H9 (cell line): ENCODE measurements around the gene RAB39A. TPM values are rescaled to one million over a fixed set of nuclear protein-coding genes. Genes with fewer than 3 reads are reported as not detected.
"Not testable (repeated sequence)": the region's sequence is repeated elsewhere in the genome, so short reads cannot be mapped to it uniquely, and the experiment has no call there.

ENCODE experiments used
- DNase-seq: peaks from one replicate; pipeline ENCODE4 v3.0.0-alpha.2; 2017
- H2AFZ ChIP-seq: one replicate; pipeline ENCODE4 v1.6.1; 2013; ENCODE audit warnings: mild to moderate bottlenecking, low read length, control low read depth, moderate library complexity
- H2AK5ac ChIP-seq: 2 replicates; pipeline ENCODE4 v1.6.1; 2013; ENCODE audit warnings: low read length, control low read depth, mixed read lengths; ENCODE audit not compliant: insufficient read length
- H2BK120ac ChIP-seq: one replicate; pipeline ENCODE4 v1.6.1; 2013; ENCODE audit warnings: low read depth, mild to moderate bottlenecking, low read length, control low read depth, inconsistent platforms; ENCODE audit not compliant: poor library complexity, severe bottlenecking
- H2BK12ac ChIP-seq: 2 replicates; pipeline ENCODE4 v1.6.1; 2013; ENCODE audit warnings: low read length, control low read depth, mixed read lengths, low read depth; ENCODE audit not compliant: insufficient read length
- H2BK15ac ChIP-seq: 2 replicates; pipeline ENCODE4 v1.6.1; 2013; ENCODE audit warnings: low read depth, low read length, control low read depth
- H2BK20ac ChIP-seq: one replicate; pipeline ENCODE4 v1.6.1; 2013; ENCODE audit warnings: low read depth, mild to moderate bottlenecking, low read length, control low read depth, inconsistent platforms; ENCODE audit not compliant: poor library complexity, severe bottlenecking
- H2BK5ac ChIP-seq: 2 replicates; pipeline ENCODE4 v1.6.1; 2013; ENCODE audit warnings: low read length, control low read depth, mixed read lengths; ENCODE audit not compliant: insufficient read length
- H3K14ac ChIP-seq: 2 replicates; pipeline ENCODE4 v1.6.1; 2013; ENCODE audit warnings: low read length, control low read depth; ENCODE audit not compliant: insufficient read depth
- H3K18ac ChIP-seq: 2 replicates; pipeline ENCODE4 v1.6.1; 2013; ENCODE audit warnings: low read depth, mild to moderate bottlenecking, mixed read lengths, low read length, control low read depth; ENCODE audit not compliant: insufficient read length
- H3K23ac ChIP-seq: 2 replicates; pipeline ENCODE4 v1.6.1; 2013; ENCODE audit warnings: low read length, control low read depth, mixed read lengths, low read depth; ENCODE audit not compliant: insufficient read length
- H3K23me2 ChIP-seq: 2 replicates; pipeline ENCODE4 v1.6.1; 2013; ENCODE audit warnings: low read depth, mild to moderate bottlenecking, mixed read lengths, low read length, control low read depth; ENCODE audit not compliant: insufficient read length, poor library complexity, severe bottlenecking
- H3K27ac ChIP-seq: 2 replicates; pipeline ENCODE4 v1.5.1; 2013; ENCODE audit warnings: low read length, control low read depth, mixed read lengths, low read depth; ENCODE audit not compliant: insufficient read length
- H3K27me3 ChIP-seq: 2 replicates; pipeline ENCODE4 v1.6.1; 2013; ENCODE audit warnings: low read length, control low read depth, inconsistent platforms; ENCODE audit not compliant: insufficient read depth
- H3K4ac ChIP-seq: 2 replicates; pipeline ENCODE4 v1.6.1; 2013; ENCODE audit warnings: low read depth, mild to moderate bottlenecking, control low read depth, inconsistent platforms, low read length, moderate library complexity
- H3K4me1 ChIP-seq: 2 replicates; pipeline ENCODE4 v1.6.1; 2013; ENCODE audit warnings: low read length, control low read depth, inconsistent platforms; ENCODE audit not compliant: insufficient read depth
- H3K4me2 ChIP-seq: 2 replicates; pipeline ENCODE4 v1.6.1; 2013; ENCODE audit warnings: low read length, control low read depth, mixed read lengths; ENCODE audit not compliant: insufficient read length, insufficient read depth
- H3K56ac ChIP-seq: 2 replicates; pipeline ENCODE4 v1.6.1; 2013; ENCODE audit warnings: low read depth, mild to moderate bottlenecking, mixed read lengths, low read length, control low read depth; ENCODE audit not compliant: insufficient read length
- H3K79me1 ChIP-seq: 2 replicates; pipeline ENCODE4 v1.6.1; 2013; ENCODE audit warnings: low read depth, mild to moderate bottlenecking, moderate library complexity, low read length, control low read depth, inconsistent platforms; ENCODE audit not compliant: insufficient read depth, poor library complexity, severe bottlenecking
- H3K79me2 ChIP-seq: 2 replicates; pipeline ENCODE4 v1.6.1; 2013; ENCODE audit warnings: low read length, control low read depth, inconsistent platforms; ENCODE audit not compliant: insufficient read depth
- H3K9ac ChIP-seq: 2 replicates; pipeline ENCODE4 v1.6.1; 2013; ENCODE audit warnings: low read length, control low read depth, mixed read lengths; ENCODE audit not compliant: insufficient read length; ENCODE audit errors: extremely low read depth
- H3K9me3 ChIP-seq: one replicate; pipeline ENCODE4 v1.6.1; 2013; ENCODE audit warnings: low read depth, low read length, inconsistent platforms; ENCODE audit not compliant: control insufficient read depth
- H3T11ph ChIP-seq: one replicate; pipeline ENCODE4 v1.6.1; 2013; ENCODE audit warnings: mild to moderate bottlenecking, low read length, control low read depth, inconsistent platforms
- H4K20me1 ChIP-seq: one replicate; pipeline ENCODE4 v1.6.1; 2013; ENCODE audit not compliant: control insufficient read depth, insufficient read length, insufficient read depth
- H4K5ac ChIP-seq: 2 replicates; pipeline ENCODE4 v1.6.1; 2013; ENCODE audit warnings: low read depth, mild to moderate bottlenecking, mixed read lengths, low read length, control low read depth; ENCODE audit not compliant: insufficient read length
- H4K8ac ChIP-seq: replicated peaks from 2 replicates; pipeline ENCODE4 v1.6.1; 2013; ENCODE audit warnings: low read length, control low read depth, mixed read lengths, low read depth; ENCODE audit not compliant: insufficient read length
- H4K91ac ChIP-seq: 2 replicates; pipeline ENCODE4 v1.6.1; 2013; ENCODE audit warnings: low read depth, mild to moderate bottlenecking, moderate library complexity, mixed read lengths, low read length, control low read depth; ENCODE audit not compliant: insufficient read length
- H3K27ac Mint-ChIP-seq, 3 experiments: 2 replicates in 2 of 3; 3 replicates in 1 of 3; pipeline ENCODE4 v1.8.0; 2020 to 2021; ENCODE audit warnings: mixed read lengths in 3 of 3, mild to moderate bottlenecking in 1 of 3, moderate library complexity in 1 of 3
- H3K27me3 Mint-ChIP-seq: 2 replicates; pipeline ENCODE4 v1.8.0; 2021; ENCODE audit warnings: low read depth, mild to moderate bottlenecking, moderate library complexity, mixed read lengths
- H3K36me3 Mint-ChIP-seq, 3 experiments: 2 replicates in 2 of 3; 3 replicates in 1 of 3; pipeline ENCODE4 v1.8.0; 2020 to 2021; ENCODE audit warnings: low read depth in 3 of 3, mixed read lengths in 3 of 3; ENCODE audit not compliant: insufficient read depth in 1 of 3
- H3K4me1 Mint-ChIP-seq, 2 experiments: 2 replicates each; pipeline ENCODE4 v1.8.0; 2020; ENCODE audit warnings: mixed read lengths in 2 of 2
- H3K4me3 Mint-ChIP-seq, 2 experiments: 2 replicates in 1 of 2; 3 replicates in 1 of 2; pipeline ENCODE4 v1.8.0; 2020 to 2021; ENCODE audit warnings: mild to moderate bottlenecking in 2 of 2, mixed read lengths in 2 of 2, moderate library complexity in 1 of 2
- H3K9me3 Mint-ChIP-seq, 2 experiments: 2 replicates in 1 of 2; 3 replicates in 1 of 2; pipeline ENCODE4 v1.8.0; 2020; ENCODE audit warnings: mild to moderate bottlenecking in 2 of 2, mixed read lengths in 2 of 2, moderate library complexity in 1 of 2
- CTCF ChIP-seq: fragments of 200-600 bp; sonication (generic); conservative IDR thresholded peaks from 3 replicates; pipeline ENCODE4 v1.8.0; 2021; ENCODE audit warnings: antibody characterized with exemption, mild to moderate bottlenecking
- WGBS: extraction: QIAGEN DNeasy Blood & Tissue Kit; methylation state at CpG from one replicate; pipeline ENCODE4 v1.1.7; 2013; ENCODE audit warnings: missing lambda C conversion rate, low lambda C conversion rate, mixed read lengths; ENCODE audit not compliant: insufficient read length; ENCODE audit errors: extremely low coverage; 5-methylcytosine and 5-hydroxymethylcytosine counted together
- total RNA-seq: library from RNA; stranded (reverse); gene quantifications from 2 replicates; pipeline ENCODE4 v1.2.1, GENCODE V29; 2021

RAB39A gene
- total RNA-seq, 1 experiment from 2014 or later: 9.7 TPM

- not testable (repeated sequence) for H3K79me1 ChIP-seq, H2AFZ ChIP-seq, H3K14ac ChIP-seq, H3K4me2 ChIP-seq, H3K56ac ChIP-seq, H3K9ac ChIP-seq, H3K27ac ChIP-seq, H4K5ac ChIP-seq, H2BK120ac ChIP-seq, H3K4me3 Mint-ChIP-seq, H3K18ac ChIP-seq, H4K20me1 ChIP-seq, H3K79me2 ChIP-seq, H4K8ac ChIP-seq, H3K36me3 Mint-ChIP-seq, H3K23me2 ChIP-seq, H3K27me3 Mint-ChIP-seq, H3T11ph ChIP-seq, DNase-seq, H3K9me3 ChIP-seq, H3K4ac ChIP-seq, H4K91ac ChIP-seq, H3K4me1 ChIP-seq, H2BK20ac ChIP-seq, H3K27ac Mint-ChIP-seq, H2AK5ac ChIP-seq, H2BK12ac ChIP-seq, H3K9me3 Mint-ChIP-seq, H3K23ac ChIP-seq, H3K27me3 ChIP-seq, H2BK5ac ChIP-seq, H2BK15ac ChIP-seq
- H3K4me1 Mint-ChIP-seq: peaks cover 11 to 27% of the 10 kb centered on the region in 2 experiments
- WGBS: no CpG with 5 or more reads among the region's 9 CpGs
- peak; percentile 29; the same call in 2 of the 3 replicates for TF ChIP-seq CTCF
These were observed 46.8 kb upstream of the RAB39A start for GRCh38 chr11:107881471-107881870.
